ENCODE results near the gene CDC42BPG.

DNA sequence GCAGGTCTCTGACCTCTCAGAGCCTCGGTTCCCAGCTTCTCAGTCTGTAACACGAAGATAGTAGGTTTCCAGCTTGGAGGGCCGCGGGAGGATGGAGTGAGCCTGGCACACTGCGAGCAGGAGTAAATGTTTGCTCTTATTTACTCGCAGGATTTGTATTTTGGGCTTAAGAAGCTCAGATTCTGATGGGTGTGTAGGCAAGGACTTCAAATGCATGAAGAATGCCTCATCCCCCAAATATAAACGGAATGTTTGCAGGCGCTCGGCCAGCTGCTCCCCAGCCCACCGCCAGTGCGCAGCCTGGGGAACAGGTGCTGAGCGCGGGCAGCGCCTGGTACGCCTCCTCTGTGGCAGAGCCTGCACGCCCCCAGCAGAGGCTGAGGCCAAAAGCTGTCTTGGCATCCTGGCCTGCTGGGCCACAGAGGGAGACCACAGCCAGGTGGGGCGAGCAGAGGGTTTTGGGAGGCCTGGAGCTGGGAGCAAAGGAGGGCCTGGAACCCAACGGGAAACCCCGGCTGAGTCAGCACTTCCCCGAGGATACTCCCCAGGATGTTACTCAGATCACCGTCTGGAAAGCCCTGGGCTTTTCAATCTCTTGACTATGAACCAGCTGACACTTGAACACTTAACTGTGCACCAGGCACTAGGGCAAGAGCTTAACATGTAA lies 24.6 kb upstream of the CDC42BPG start:
- TF ChIP-seq, protein P1, sequence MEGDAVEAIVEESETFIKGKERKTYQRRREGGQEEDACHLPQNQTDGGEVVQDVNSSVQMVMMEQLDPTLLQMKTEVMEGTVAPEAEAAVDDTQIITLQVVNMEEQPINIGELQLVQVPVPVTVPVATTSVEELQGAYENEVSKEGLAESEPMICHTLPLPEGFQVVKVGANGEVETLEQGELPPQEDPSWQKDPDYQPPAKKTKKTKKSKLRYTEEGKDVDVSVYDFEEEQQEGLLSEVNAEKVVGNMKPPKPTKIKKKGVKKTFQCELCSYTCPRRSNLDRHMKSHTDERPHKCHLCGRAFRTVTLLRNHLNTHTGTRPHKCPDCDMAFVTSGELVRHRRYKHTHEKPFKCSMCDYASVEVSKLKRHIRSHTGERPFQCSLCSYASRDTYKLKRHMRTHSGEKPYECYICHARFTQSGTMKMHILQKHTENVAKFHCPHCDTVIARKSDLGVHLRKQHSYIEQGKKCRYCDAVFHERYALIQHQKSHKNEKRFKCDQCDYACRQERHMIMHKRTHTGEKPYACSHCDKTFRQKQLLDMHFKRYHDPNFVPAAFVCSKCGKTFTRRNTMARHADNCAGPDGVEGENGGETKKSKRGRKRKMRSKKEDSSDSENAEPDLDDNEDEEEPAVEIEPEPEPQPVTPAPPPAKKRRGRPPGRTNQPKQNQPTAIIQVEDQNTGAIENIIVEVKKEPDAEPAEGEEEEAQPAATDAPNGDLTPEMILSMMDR (IDR thresholded peaks at IDR 0.05; ENCODE audit: low read depth, low read length, poor library complexity, severe bottlenecking): no peak
- no peak for TF ChIP-seq EZH2phosphoT487 (IDR thresholded peaks at IDR 0.05; ENCODE audit: borderline replicate concordance, low read length)
